Stimulated activated CD4-positive, alpha-beta T cell treated with anti-CD3 and anti-CD28 coated beads, Interleukin-1b, Interleukin-23, amount 100 ng/mL, for 24 hours (primary cell): ENCODE results near the gene CDCA7L.
"Not testable (repeated sequence)": the region's sequence is repeated elsewhere in the genome, so short reads cannot be mapped to it uniquely, and the experiment has no call there.

Source experiments
- DNase-seq, 4 experiments: peaks; one replicate each; pipeline ENCODE4 v3.0.0-alpha.2; 2020; ENCODE audit warnings: low read depth in 4 of 4, low spot score in 1 of 4

Gene CDCA7L

DNA sequence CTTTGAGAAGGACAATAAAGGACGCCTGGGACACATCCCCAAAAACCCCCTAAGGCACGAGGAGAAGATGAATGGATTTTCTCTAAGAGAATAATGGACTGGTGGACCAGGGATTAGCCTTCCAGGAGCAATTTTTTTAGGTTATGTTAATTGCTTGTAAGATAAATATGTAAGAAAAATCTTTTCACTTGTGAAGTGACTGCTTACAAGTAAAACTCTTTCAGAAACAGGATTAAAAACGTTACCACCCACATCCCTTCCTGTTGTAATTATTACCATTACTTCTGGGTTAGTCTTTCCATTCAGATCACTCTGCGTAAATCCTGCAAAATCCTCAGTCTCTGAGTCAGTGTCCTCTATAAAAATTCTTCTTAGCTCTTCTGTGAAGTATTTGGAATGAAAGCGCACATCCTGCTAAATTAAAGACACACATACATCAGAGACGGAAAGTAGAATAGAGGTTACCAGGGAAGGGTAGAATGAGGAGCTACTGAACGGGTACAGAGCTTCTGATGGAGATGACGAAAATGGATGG is 34.3 kb downstream of the CDCA7L start:
- no peak for DNase-seq

DNA sequence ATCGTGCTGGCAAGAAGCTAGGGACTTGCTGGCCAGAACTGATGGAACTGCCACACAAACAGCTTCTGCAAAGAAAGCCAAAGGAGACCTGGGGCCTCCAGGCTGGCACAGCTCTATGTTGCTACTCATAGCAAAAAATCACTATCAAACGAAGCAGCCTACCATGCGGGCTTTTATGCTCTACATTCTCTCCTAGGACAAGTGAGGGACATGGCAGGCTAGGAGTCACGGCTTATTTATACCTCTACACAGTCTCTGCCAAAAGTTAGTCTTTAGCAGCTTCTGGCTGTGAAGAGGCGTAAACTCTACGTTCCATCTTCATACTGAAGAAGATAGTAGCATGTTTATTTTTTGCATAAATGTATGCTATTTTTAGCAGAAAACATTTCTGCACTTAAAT is 35.4 kb downstream of the CDCA7L start:
- no peak for DNase-seq

GRCh38 chr7:21908746-21909145 is 37.0 kb downstream of the CDCA7L start:
- no peak for DNase-seq

DNA sequence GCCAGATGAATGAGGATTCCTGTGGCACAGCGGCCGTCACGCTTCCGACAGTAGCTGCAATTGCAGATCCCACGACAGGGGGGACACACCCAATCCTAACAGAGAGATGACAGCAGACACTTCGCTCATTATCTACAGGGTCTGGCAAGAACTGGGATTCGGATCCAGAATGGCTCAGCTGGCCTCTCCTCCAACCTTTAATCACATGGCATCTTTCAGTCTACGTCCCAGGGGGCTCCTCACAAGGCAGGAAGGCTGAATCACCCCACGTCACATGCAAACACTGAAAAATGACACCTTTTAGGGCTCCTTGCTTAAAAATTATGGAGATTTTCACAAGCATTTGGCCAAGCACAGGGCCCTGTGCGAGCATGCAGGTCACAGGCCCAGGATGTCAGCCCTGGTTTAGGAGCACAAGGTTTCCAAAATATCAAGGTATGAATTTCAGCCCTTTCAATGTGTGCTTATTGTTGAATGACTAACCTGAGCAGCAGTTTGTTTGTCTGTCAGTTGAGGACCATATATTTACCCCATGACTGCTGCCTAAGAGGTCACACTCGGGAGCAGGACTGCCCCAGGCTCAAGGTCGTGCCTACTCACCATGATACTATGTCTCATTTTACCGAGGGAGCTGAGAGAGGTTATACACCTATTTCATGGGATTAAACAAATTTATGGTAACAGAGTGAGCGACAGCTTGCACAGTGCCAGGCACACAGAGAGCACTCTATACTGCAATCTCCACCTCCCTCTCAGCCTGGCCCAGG is 42.5 kb downstream of the CDCA7L start:
- DNase-seq = no peak

DNA sequence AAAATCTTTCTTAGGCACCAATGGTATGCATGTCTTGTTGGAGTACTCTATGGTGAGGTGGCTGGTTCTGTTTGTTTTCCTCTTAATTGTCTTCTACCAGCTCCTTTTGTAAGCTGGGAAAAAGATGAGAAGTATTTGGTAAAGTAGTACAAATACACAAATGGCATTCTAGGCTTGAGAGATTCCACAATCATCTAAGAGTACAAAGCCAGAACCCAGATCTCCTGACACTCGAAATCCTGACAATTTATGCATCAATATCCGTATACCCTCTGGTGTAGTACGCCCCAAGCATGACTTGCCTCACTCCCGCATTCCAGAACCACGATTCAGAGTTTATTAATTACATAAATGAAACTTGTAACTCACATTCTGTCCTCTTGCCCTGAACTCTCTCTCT is 43.5 kb downstream of the CDCA7L start:
- DNase-seq = no peak

DNA sequence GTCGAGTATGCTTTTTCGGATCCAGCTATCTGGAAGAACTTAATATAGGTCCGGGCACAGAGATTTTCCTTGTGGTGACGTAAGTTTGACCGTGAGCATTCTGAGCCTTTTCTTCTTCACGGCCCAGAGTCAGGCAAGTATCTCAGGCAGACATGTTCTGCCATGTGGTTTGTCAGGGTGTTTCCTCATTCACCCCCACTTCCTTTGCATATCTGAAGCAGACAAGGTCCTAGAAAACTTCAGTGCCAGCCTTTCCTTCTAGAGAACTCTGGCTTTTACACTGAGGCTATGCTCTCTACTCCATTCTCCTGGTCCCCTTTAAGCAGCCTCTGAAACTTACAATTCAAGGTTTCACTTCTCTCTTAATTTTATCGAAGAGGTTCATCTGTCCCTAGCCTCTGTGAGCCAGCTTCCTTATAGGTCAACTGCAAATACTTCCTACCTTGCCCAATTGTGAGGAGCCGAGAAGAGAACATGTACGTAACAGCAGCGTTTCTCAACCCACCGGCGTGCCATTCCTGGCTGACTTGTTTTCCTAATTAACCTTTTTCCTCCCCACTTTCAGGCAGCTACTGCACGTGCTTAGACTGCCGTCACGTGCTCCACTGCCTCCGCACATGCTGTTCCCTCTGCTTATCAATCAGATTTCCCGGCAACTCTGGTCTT is 47.3 kb downstream of the CDCA7L start:
- DNase-seq = no peak

DNA sequence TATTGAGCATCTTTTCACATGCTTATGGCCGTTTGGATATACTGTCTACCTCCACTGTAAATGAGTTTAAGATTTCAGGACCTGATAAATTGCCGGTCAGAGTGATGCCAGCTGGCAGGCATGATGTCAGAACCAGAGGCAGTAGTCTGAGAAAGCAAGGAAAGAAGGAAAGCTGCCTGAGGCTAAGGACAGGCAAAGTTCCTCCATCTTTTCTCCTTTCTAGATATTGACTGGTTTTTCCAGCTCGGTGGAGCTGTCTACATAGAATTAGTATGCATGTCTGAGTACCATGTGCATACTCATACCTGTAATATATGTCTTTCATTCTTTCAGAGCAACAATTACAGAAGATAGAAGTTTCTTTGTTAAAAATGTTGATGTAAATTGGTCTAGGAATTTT is 52.3 kb downstream of the CDCA7L start:
- no peak for DNase-seq

DNA sequence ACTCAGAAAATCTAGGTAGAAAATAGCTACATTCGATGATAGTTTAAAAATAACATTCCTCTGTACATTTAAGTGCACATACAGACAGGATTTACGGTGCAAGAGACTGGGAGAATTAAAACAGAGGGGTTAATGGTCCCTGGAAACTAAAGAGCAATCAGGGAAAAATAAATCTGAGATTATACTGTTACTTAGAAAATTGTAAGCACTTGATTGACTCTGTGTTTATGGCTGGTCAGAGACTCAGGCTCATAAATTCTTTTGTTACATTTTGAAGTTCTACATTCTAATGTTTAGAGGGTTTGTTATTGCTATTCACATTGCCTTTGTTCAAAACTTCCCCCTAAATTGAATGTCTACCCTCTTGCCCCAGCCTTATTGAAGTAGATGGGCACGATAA is 54.4 kb downstream of the CDCA7L start:
- no peak for DNase-seq

GRCh38 chr7:21887779-21888178 is 57.9 kb downstream of the CDCA7L start:
- no peak for DNase-seq

GRCh38 chr7:21887353-21887752 is 58.3 kb downstream of the CDCA7L start:
- DNase-seq = no peak

- no peak for DNase-seq
Measured at GRCh38 chr7:21886396-21886795, 59.3 kb downstream of the CDCA7L start.

- no peak for DNase-seq
Measured at GRCh38 chr7:21884496-21884895, 61.2 kb downstream of the CDCA7L start.

DNA sequence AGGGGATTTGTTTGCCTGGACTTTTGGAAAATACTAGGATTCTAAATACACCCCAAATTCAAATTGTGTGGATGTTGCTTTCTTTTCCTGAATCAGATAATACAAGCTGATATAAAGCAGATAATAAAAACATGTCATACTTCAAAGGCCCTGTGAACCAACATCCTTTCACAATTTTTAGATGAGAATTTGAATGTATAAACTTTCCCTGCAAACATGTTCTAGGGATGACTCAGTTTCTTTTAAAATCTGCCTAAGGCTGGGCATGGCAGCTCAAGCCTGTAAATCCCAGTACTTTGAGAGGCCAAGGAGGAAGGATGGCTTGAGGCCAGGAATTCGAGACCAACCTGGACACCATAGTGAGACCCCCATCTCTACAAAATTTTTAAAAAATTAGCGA is 62.2 kb downstream of the CDCA7L start:
- DNase-seq = not testable (repeated sequence)

DNA sequence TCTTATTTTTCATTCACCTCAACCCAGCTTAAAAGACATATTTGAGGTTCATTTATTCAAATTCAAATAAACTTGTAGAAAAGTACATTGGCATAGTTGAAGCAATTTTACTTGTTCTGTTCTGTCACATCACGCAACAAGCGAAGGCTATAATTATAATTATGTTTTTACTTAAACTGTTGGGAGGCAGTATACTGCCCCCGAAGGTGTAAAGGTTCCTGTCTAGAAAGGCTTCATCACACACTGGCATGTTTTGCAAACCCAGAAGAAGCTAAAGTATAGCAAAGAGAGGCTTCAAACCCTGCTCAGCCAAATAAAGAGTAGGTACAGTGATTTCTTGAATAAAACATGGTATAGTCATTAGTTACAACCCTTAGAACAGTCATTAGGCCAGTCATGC is 62.6 kb downstream of the CDCA7L start:
- no peak for DNase-seq

GRCh38 chr7:21869785-21870402 is 75.8 kb downstream of the CDCA7L start:
- DNase-seq = no peak

GRCh38 chr7:21868576-21868850 is 77.2 kb downstream of the CDCA7L start:
- DNase-seq = no peak

DNA sequence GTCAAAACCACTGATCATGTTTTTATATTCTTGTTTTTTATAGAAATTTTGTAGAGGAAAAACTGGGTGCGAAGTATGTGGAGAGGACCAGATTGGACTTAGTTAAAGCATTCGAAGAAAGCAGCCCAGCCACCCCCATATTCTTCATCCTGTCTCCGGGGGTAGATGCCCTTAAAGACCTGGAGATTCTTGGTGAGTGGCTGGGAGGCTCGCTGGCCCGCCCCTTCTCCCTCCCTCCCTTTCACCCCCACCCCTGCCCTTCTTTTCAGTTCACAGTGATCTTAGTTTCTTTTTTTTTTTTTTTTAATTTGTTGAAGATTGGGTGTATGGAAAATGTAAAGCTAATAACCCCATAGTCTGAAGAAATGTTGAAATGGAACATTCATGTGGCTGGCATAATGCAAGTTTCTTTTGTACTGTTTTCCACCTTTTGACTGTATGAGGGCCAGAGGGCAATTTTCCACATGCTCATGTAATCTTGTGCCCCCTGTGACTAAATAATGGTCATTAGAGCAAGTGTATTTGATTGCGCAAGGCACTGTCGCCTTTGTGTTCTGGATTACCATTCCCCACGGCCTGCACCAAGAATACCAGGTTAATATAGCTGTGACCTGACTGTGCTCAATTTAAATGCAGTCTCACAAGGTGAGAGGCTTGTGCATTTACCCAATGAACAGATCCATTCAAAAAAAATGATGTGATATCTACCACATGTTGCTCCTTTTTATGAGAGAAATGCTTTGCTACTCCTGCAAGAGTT is 77.7 kb downstream of the CDCA7L start:
- DNase-seq = no peak

- no peak for DNase-seq
Measured at GRCh38 chr7:21867226-21867625, 78.5 kb downstream of the CDCA7L start.

GRCh38 chr7:21866731-21867130 is 79.0 kb downstream of the CDCA7L start:
- no peak for DNase-seq

- DNase-seq = not testable (repeated sequence)
Measured at GRCh38 chr7:21865631-21866204, 80.0 kb downstream of the CDCA7L start.

DNA sequence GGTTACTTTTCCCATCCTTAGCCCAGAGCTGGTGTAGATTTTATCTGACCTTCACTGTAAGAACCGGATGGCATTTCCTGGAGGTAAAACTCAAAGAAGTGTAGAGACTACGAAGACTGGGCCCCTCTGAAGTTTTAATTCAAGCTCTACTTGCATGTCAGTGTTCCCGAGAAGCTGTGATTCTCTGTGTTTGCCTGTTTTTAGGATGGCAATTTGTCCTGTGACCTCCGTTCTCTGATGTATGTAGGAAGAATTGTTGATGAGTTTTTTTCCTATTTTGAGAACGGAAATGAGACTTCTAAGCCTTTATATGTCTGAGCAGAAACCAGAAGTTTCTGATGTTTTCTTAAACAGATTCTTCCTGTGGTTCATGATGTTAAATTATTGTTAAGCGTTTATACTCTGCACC is 94.1 kb downstream of the CDCA7L start:
- no peak for DNase-seq
